Stimulated activated naive B cell treated with anti-CD40 and anti-IgM and Interleukin-4, amounts not matched to agents 10 μg/mL and 1 μg/mL and 100 μg/mL, for 72 hours (primary cell): ENCODE data around the gene ZNF121.
"Not testable (repeated sequence)": the region's sequence is repeated elsewhere in the genome, so short reads cannot be mapped to it uniquely, and the experiment has no call there.

Experiments
- ATAC-seq, 2 donors: fragments of 150-1000 bp; cut with Tn5 transposase; replicated peaks; 2 replicates each; pipeline ENCODE4 v1.10.0; 2021; ENCODE audit warnings: moderate library complexity in 1 of 2
- DNase-seq: peaks from one replicate; pipeline ENCODE4 v3.0.0; 2021
- H3K27ac Mint-ChIP-seq: one replicate; pipeline ENCODE4 v1.8.0; 2022; ENCODE audit warnings: mild to moderate bottlenecking, mixed read lengths
- H3K27me3 Mint-ChIP-seq, 2 donors: one replicate each; pipeline ENCODE4 v1.8.0; 2022; ENCODE audit warnings: mixed read lengths in 2 of 2
- H3K36me3 Mint-ChIP-seq, 2 donors: one replicate each; pipeline ENCODE4 v1.8.0; 2022; ENCODE audit warnings: mixed read lengths in 2 of 2, mild to moderate bottlenecking in 1 of 2
- H3K4me1 Mint-ChIP-seq, 2 donors: one replicate each; pipeline ENCODE4 v1.8.0; 2022; ENCODE audit warnings: mixed read lengths in 2 of 2, mild to moderate bottlenecking in 1 of 2
- H3K4me3 Mint-ChIP-seq, 2 donors: one replicate each; pipeline ENCODE4 v1.8.0; 2022; ENCODE audit warnings: mild to moderate bottlenecking in 2 of 2, mixed read lengths in 2 of 2, moderate library complexity in 1 of 2
- H3K9me3 Mint-ChIP-seq, 2 donors: one replicate each; pipeline ENCODE4 v1.8.0; 2022; ENCODE audit warnings: mixed read lengths in 2 of 2, mild to moderate bottlenecking in 1 of 2

ZNF121 gene

DNA sequence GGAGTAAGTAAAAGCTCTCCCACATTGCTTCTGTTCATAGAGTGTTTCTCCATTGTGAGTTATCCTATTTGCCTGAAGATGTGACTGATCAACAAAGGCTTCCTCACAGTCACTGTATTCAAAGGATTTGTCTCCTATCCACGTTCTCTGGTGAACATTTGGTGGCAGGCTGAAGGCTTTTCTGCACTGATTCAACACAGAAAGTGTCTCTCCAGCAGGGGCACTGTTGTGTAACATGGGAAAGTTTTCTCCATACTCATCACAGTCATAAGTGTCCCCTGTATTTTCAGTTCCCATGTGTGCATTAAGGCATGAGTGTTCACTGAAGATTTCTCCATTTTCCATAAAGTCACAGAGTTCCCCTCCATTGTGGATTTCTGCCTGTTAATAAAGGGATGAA lies 17.6 kb downstream of the ZNF121 start:
- Mint-ChIP-seq H3K36me3 (peaks cover 78 to 92% of the 10 kb centered on the region in 2 donors), H3K27me3 (no peaks in the 10 kb centered on the region), H3K27ac (no peak overlapping the region), H3K9me3 (peaks cover 21 to 26% of the 10 kb centered on the region in 2 donors), H3K4me1 (peaks cover 0 to 1% of the 10 kb centered on the region in 2 donors), H3K4me3 (no peak overlapping the region)
- DNase-seq (no peak), ATAC-seq (peak in 1 of 2 donors; percentile 34)

DNA sequence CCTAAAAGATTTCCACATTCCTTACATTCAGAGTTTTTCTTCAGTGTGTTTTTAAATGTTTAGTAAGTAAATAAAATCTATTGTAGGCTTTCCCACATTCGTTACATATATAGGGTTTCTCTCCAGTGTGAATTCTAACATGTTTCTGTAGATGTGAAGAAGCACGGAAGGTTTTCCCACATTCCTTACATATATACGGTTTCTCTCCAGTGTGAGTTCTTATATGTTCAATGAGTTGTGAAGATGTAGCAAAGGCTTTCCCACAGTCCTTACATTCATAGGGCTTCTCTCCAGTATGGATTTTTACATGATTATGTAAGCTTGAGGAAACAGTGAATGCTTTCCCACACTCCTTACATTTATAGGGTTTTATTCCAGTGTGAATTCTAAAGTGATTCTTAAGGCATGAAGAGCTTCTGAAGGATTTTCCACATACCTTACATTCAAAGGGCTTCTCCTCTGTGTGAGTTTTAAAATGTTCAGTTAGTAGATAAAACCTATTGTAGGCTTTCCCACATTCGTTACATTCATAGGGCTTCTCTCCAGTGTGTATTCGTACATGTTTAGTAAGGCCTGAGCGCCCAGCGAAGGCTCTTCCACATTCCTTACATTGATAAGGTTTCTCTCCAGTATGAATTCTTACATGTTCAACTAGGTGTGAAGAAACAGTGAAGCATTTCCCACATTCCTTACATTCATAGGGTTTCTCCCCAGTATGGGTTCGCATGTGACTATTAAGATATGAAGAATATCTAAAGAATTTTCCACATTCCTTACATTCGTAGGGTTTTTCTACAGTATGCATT lies 18.2 kb downstream of the ZNF121 start:
- H3K4me1 Mint-ChIP-seq = peaks cover 0 to 3% of the 10 kb centered on the region in 2 donors
- peaks cover 24 to 25% of the 10 kb centered on the region in 2 donors for H3K9me3 Mint-ChIP-seq
- H3K4me3 Mint-ChIP-seq = no peak overlapping the region
- DNase-seq (no peak), ATAC-seq (no peak)
- H3K36me3 Mint-ChIP-seq = peaks cover 78 to 92% of the 10 kb centered on the region in 2 donors
- H3K27ac Mint-ChIP-seq = no peak overlapping the region
- H3K27me3 Mint-ChIP-seq = no peaks in the 10 kb centered on the region

DNA sequence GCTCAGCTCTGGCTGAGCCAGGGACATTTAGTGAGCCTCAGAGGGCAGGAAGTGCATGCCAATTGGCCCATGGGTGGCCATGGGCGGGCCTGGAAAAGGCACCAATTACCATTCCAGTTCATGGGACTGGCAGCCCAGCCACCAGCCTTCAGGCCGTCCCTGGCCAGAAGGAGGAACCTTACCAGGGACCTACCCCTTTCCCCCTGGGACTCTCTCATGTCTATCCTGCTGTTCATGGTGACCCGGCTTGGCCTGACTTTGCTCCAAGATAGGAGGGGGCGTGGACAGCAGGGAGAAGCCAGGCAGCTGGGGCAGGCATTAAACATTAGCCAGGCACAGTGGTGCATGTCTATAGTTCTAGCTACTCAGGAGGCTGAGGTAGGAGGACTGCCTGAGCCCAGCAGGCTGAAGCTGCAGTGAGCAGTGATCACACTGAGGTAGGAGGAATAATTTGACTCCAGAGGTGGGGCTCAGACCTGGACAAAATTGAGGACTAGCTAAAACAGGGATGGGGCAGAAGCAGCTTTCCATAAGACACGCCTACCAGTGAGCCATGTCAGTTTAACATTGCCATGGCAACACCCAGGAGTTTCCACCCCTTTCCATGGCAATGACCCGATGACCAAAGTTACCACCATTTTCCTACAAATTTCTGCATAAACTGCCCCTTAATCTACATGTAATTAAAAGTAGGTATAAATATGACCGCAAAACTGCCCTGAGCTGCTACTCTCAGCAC lies 31.6 kb downstream of the ZNF121 start:
- Mint-ChIP-seq H3K27me3 (no peaks in the 10 kb centered on the region), H3K4me3 (no peak overlapping the region), H3K4me1 (no peaks in the 10 kb centered on the region), H3K36me3 (peaks cover 42 to 60% of the 10 kb centered on the region in 2 donors), H3K9me3 (peaks cover 13 to 24% of the 10 kb centered on the region in 2 donors), H3K27ac (peak overlapping the region; percentile 37)
- DNase-seq = no peak
- ATAC-seq = no peak

DNA sequence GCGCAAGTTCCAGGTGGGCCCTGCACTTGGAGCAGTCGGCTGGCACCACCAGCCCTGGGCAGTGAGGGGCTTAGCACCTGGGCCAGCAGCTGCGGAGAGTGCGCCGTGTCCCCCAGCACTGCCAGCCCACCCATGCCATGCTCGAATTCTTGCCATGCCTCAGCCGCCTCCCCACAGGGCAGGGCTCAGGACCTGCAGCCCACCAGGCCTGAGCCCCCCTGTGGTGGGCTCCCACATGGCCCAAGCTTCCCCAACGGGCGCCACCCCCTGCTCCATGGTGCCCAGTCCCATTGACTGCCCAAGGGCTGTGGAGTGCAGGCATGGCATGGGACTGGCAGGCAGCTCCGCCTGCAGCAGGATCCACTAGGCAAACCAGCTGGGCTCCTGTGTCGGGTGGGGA lies 36.4 kb downstream of the ZNF121 start:
- Mint-ChIP-seq H3K36me3 (peaks cover 29 to 45% of the 10 kb centered on the region in 2 donors), H3K9me3 (peaks cover 17 to 27% of the 10 kb centered on the region in 2 donors), H3K27ac (no peak overlapping the region), H3K4me3 (no peak overlapping the region), H3K27me3 (peaks cover 0 to 5% of the 10 kb centered on the region in 2 donors), H3K4me1 (no peaks in the 10 kb centered on the region)
- ATAC-seq (no peak), DNase-seq (no peak)

DNA sequence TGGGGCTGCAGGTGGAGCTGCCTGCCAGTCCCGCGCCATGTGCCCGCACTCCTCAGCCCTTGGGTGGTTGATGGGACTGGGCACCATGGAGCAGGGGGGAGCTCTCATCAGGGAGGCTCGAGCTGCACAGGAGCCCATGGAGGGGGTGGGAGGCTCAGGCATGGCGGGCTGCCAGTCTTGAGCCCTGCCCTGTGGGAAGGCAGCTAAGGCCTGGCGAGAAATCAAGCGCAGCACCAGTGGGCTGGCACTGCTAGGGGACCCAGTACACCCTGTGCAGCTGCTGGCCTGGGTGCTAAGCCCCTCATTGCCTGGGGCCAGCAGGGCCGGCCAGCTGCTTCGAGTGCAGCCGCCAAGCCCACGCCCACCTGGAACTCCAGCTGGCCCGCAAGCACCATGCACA lies 43.0 kb downstream of the ZNF121 start:
- not testable (repeated sequence) for ATAC-seq, H3K27ac Mint-ChIP-seq, DNase-seq, H3K4me3 Mint-ChIP-seq, H3K27me3 Mint-ChIP-seq
- peaks cover 14 to 21% of the 10 kb centered on the region in 2 donors for H3K4me1 Mint-ChIP-seq
- peaks cover 18 to 27% of the 10 kb centered on the region in 2 donors for H3K36me3 Mint-ChIP-seq
- peaks cover 14 to 15% of the 10 kb centered on the region in 2 donors for H3K9me3 Mint-ChIP-seq

DNA sequence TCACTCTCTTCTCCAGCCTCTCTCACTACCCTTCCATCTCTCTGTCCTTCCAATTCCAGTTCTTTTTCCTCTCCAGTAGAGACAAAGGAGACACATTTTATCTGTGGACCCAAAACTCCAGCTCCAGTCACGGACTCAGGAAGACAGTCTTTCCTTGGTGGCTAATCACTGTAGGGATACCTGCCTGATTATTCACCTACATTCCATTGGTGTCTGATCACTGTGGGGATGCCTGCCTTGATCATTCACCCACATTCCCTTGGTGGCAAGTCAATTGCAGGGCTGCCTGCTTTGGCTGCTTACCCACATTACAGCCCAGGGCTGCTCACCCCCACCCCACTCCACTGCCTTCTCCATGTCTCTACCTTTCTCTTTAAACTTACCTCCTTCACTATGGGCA lies 44.4 kb downstream of the ZNF121 start:
- DNase-seq, ATAC-seq, H3K27me3 Mint-ChIP-seq: not testable (repeated sequence)
- peak overlapping the region; percentile 88 for H3K27ac Mint-ChIP-seq
- peak overlapping the region; percentile 40 to 92 for H3K4me3 Mint-ChIP-seq
- H3K4me1 Mint-ChIP-seq = peaks cover 14 to 21% of the 10 kb centered on the region in 2 donors
- peaks cover 32 to 40% of the 10 kb centered on the region in 2 donors for H3K36me3 Mint-ChIP-seq
- H3K9me3 Mint-ChIP-seq = peaks cover 14 to 15% of the 10 kb centered on the region in 2 donors

DNA sequence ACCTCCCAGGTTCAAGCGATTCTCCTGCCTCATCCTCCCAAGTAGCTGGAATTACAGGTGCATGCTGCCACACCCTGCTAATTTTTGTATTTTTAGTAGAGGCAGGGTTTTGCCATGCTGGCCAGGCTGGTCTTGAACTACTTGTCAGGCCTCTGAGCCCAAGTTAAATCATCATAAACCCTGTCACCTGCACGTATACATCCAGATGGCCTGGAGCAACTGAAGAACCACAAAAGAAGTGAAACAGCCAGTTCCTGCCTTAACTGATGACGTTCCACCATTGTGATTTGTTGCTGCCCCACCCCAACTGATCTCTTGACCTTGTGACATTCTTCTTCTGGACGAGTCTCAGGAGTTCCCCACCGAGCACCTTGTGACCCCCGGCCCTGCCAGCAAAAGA lies 45.1 kb downstream of the ZNF121 start:
- Mint-ChIP-seq H3K9me3 (peaks cover 14 to 15% of the 10 kb centered on the region in 2 donors), H3K27ac (peak overlapping the region; percentile 98), H3K4me1 (peaks cover 14 to 21% of the 10 kb centered on the region in 2 donors), H3K36me3 (peaks cover 39 to 47% of the 10 kb centered on the region in 2 donors), H3K4me3 (peak overlapping the region; percentile 40 to 92)
- not testable (repeated sequence) for H3K27me3 Mint-ChIP-seq, DNase-seq, ATAC-seq

DNA sequence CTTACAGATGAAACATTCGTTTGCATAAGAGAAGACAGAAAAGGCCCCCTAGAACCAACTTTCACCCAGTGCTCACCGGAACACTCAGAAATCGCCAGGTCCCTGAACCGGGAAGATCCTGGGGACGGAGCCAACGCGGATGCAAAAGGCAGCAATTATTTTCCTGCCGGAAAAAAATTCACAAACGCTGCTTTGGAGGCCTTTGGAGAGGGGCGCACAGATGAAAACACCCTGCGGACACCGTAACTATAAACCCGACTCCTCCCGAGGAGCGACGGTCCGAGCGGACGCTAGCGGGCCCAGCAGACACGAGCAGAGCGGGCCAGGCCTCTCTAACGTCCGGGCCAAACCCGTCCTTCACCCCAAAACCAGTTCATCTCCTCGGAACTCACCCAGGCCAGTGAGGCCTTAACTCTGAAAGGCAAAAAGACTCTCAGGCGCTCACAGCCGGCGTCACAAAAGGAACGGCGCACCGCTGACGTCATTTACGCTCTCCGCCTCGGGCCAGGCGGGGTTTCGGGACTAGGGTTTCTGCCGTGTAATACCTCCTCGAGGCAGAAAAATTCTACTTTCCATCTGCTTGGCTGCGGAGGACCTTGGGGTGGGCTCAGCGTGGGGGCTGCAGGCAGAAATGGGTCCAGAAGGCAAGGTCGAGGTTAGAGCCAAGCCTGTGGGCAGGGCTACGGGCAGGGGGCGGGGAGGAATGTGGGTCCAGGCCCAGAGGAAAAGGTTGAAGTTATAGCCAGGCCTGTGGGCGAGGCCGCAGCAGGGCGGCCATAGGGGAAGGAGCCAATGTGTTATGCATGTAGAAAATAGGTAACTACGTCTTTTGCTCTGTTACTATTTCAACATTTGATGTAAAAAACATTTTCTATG lies 45.9 kb downstream of the ZNF121 start, which contains the start of gene ZNF426:
Gene ZNF426, minus strand, starts transcription at position 463 of the 876 bp plus-strand sequence. CDS start 2,413 bp downstream, outside the sequence.
- no peaks in the 10 kb centered on the region for H3K27me3 Mint-ChIP-seq
- peak; percentile 97 to 98 for ATAC-seq
- H3K4me1 Mint-ChIP-seq = peaks cover 14 to 21% of the 10 kb centered on the region in 2 donors
- peak within 1 kb of the TSS; percentile 98 for H3K27ac Mint-ChIP-seq
- H3K36me3 Mint-ChIP-seq = peaks cover 47 to 55% of the 10 kb centered on the region in 2 donors
- H3K9me3 Mint-ChIP-seq = peaks cover 14 to 16% of the 10 kb centered on the region in 2 donors
- DNase-seq = peak; percentile 87
- peak within 1 kb of the TSS; percentile 92 to 93 for H3K4me3 Mint-ChIP-seq

DNA sequence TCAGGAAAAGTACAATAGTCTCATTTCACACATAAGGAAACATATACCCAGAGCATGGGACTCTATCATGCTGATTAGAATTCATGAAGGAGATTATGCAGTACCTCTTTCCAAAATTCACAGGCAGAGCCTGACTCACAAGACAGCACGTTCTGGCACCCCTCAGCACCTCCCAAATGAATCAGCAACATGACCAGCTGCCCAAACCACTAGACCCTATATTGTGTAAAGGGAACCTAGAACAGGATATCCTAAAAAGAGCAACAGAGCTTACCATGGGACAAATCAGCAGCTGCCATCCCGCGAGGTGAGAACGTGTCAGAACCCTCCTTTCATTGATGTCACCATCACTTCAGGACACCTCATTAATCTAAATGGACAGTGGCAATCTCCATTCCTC lies 48.4 kb downstream of the ZNF121 start:
- Mint-ChIP-seq H3K27ac (no peak overlapping the region), H3K4me3 (no peak overlapping the region), H3K9me3 (peaks cover 23 to 30% of the 10 kb centered on the region in 2 donors), H3K36me3 (peaks cover 70 to 80% of the 10 kb centered on the region in 2 donors), H3K27me3 (no peaks in the 10 kb centered on the region), H3K4me1 (peaks cover 14 to 21% of the 10 kb centered on the region in 2 donors)
- DNase-seq (no peak), ATAC-seq (no peak)

DNA sequence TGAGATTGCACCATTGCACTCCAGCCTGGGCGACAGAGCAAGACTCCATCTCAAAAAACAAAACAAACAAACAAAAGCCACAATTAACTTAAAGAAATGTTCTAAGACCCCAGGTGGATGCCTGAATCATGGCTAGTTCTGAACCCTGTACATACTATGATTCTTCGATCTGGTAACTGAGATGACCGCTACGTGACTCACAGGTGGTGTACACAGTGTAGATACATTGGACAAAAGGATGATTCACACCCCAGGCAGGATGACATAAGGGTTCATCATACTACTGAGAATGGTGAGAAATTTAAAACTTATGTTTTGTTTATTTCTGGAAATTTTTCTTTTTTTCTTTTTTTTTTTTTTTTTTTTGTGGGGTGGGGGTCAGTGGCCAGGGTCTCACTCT lies 52.4 kb downstream of the ZNF121 start:
- H3K36me3 Mint-ChIP-seq = peaks cover 89 to 91% of the 10 kb centered on the region in 2 donors
- H3K27ac Mint-ChIP-seq = no peak overlapping the region
- ATAC-seq (no peak), DNase-seq (no peak)
- H3K27me3 Mint-ChIP-seq = no peaks in the 10 kb centered on the region
- no peak overlapping the region for H3K4me3 Mint-ChIP-seq
- peaks cover 18 to 23% of the 10 kb centered on the region in 2 donors for H3K9me3 Mint-ChIP-seq
- no peaks in the 10 kb centered on the region for H3K4me1 Mint-ChIP-seq

DNA sequence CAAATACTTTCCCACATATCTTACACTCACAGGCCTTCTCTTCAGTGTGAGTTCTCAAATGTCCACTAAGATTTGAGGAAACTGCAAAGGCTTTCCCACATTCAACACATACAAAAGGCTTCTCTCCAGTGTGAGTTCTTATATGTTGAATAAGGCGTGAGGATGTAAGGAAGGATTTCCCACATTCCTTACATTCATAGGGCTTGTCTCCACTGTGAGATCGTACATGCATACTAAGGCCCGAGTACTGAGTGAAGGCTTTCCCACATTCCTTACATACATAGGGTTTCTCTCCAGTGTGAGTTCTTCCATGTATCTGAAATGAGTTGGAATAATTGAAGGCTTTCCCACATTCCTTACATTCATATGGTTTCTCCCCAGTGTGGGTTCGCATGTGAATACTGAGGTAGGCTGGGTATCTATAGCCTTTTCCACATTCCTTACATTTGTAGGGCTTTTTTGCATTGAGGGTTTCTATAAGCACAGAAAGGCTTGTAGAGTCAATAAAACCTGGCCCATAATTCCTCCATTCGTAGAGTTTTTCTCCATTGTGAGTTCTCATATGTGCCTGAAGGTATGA lies 55.5 kb downstream of the ZNF121 start:
- no peak for DNase-seq
- no peak overlapping the region for H3K4me3 Mint-ChIP-seq
- H3K9me3 Mint-ChIP-seq = peaks cover 29 to 35% of the 10 kb centered on the region in 2 donors
- no peak overlapping the region for H3K27ac Mint-ChIP-seq
- ATAC-seq = no peak
- peaks cover 83 to 92% of the 10 kb centered on the region in 2 donors for H3K36me3 Mint-ChIP-seq
- H3K27me3 Mint-ChIP-seq = no peaks in the 10 kb centered on the region
- H3K4me1 Mint-ChIP-seq = no peaks in the 10 kb centered on the region

DNA sequence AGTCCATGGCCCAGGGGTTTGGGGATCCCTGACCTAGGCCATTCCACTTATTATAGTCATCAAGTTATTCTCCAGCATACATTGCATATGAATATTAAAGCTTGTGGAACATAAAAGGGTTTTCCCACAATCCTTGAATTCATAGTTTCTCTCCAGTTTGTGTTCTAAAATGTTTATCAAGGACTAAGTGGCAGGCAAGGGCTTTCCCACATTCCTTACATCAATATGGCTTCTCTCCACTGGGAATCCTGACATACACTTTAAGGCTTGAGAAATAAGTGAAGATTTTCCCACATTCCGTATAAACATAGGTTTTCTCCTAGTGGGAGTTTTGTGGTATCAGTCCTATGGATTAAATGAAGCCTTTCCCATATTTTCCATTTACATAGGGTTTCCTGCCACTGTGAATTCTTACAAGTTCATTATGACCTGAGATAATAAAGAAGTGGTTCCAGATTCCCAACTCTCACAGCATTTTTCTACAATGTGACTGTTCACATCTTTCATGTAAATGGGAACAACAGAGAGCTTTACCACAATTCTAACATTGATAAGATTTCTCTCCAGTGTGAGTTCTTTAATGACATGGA lies 60.3 kb downstream of the ZNF121 start:
- H3K36me3 Mint-ChIP-seq = peaks cover 54 to 74% of the 10 kb centered on the region in 2 donors
- H3K4me1 Mint-ChIP-seq = no peaks in the 10 kb centered on the region
- peaks cover 35 to 36% of the 10 kb centered on the region in 2 donors for H3K9me3 Mint-ChIP-seq
- no peak overlapping the region for H3K27ac Mint-ChIP-seq
- DNase-seq (no peak), ATAC-seq (no peak)
- H3K4me3 Mint-ChIP-seq = peak overlapping the region in 1 of 2 donors; percentile 8
- no peaks in the 10 kb centered on the region for H3K27me3 Mint-ChIP-seq
